HG03045 (cell line): ENCODE measurements around the gene SKOR1.

Experiments used
- ATAC-seq: cut with Tn5 transposase; IDR thresholded peaks from one replicate; pipeline ENCODE4 v1.9.1; 2021; ENCODE audit warnings: mild to moderate bottlenecking, moderate library complexity; ENCODE audit not compliant: unreplicated experiment

SKOR1 gene

DNA sequence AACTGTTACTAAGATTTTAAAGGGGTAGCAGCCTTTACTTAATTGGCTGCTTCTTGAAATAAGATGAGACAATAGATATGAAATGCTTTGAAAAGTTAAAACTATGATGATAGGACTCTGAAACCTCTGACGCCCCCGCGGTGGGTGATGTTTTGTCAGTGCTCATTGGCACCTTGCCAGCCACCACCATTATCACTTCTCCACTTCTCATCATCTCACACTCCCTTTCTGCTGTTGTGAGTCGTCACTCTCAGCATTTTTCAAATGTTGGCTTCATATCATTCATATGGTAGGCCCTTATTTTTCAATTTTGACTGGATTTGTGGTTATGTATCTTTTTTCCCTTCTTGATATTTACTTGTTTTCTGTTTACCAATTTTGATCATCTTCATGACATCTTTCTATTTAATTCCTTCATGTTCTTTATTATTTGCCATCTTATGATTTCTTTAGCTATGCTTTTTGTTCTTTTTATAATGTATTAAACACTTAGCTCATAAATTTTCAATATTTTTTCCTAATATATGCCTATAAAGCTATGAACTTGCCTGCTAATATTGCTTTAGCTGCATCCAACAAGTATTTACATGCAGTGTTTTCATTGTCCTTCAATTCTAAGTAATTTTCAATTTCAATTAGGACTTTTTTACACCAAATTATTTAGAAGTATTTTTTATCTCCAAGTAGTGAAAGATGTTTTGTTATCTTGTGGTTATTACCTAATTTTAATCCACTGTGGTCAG, 30.3 kb upstream of the SKOR1 start:
- no peak for ATAC-seq

DNA sequence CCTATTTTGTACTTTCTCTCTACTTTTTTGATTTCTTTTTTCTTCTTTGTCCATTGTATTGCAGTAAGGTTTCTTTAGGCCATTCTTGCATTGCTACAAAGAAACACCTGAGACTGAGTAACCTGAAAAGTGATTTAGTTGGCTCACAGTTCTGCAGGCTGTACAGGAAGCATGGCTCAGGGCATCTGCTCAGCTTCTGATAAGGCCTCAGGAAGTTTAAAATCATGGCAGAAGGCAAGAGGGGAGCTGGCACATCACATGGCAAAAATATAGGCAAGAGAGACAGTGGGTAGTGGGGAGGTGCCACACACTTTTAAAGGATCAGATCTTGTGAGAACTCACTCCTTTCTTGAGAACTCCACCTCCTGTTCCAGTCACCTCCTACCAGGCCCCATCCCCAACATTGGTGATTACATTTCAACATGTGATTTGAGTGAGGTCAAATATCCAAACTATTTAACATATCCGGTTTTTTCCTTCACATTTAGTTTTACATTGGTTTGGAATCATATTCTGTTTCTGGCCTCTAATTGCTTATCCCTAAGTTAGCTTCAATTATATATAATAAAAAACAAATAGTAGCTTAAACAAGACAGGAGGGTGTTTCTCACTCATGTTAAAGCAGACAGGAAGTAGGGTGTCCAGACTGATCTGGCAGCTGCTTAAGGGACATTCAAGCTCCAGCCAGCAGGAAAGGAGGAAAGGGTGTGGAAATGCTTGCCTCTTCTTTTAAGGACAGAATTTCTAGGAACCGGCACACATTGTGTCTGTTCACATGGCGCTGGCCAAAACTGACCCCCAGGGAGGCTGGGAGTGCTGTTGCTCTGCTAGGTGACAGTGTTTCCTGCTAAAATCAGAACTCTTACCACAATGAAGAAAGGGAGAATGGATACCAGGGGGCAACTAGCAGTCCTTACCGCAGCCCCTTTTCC, 28.8 kb upstream of the SKOR1 start:
- no peak for ATAC-seq

- ATAC-seq: no peak
Observed at GRCh38 chr15:67799801-67800205, 25.5 kb upstream of the SKOR1 start.

- ATAC-seq: no peak
Observed at GRCh38 chr15:67801142-67801541, 24.2 kb upstream of the SKOR1 start.

DNA sequence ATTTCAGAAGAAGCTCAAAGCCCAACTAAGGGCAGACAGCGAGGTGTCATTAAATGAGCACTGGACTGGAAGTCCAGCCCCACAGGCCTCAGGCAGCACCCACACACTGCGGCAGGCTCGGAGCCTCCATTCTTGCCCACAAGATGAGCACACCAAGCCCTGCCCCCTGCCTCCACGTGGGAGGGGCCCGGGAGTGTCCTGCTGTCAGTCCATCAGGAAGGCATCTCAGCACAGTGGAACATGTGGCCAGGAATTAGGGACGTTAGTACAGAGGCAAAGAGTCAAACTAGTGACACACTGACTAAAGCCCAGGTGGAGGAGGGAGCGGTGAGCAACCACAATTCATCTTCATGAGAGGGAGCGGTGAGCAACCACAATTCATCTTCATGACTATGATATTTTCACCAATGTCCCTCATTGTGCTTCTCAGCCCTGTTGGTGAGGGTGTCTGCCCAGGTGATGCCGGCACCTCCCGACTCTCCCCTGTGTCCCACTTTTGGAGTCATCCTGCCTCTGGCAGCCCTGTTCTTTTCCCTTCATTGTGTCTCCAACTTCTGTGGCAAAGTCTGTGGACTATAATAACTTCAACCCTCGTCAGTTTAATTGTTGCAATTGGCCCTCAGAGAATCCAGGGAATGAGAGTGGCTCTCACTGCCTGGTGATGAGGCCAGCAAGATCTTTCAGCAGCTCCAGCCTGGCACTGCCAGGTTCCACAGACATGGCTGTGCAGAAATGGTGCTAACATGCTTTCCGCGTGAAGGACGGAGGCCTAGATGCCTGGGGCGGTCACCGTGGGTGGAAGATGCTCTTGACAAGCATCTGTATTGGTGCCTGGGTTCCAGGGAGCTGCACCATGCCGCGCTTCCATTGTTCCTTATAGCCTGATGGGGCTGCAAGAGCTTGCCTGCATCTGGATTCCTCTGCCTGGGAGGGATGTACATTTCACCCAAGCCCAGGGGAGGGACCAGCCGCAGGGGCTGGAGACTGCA, 23.1 kb upstream of the SKOR1 start:
- ATAC-seq: no peak

GRCh38 chr15:67803299-67803698, 22.0 kb upstream of the SKOR1 start:
- ATAC-seq: no peak

- no peak for ATAC-seq
Observed at GRCh38 chr15:67803996-67804843, 21.1 kb upstream of the SKOR1 start.

DNA sequence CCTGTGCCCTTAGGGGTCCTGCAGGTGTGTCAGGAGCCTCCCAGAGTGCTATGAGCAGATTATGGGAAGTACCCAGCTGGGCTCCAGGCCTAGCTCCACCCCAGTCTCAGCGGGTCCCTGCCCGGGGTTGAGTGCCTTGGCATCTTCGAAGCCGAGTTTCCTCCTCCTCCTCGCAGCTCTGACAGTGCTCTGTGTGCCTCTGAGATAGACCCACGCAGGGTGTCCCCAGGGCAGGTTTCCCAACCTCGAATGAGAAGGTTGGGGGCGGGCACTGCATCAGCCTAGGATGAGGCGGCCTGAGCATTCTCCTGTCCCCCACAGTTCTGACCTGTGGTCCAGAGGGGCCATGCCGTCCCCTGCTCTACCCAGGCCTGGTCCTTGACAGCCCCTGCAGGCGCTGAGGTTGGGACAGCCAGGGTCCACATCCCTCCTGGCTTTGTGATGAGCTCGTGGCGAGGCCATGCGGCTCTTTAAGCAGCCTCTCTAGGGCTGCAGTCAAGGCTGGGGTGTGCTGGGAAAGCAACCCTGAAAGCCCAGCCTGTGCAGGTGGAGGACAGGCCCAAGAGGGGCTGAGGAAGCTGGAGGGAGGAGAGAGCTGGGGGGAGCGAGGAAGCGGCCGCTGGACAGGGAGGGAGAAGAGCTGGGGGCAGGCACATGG, 20.2 kb upstream of the SKOR1 start:
- ATAC-seq: no peak

DNA sequence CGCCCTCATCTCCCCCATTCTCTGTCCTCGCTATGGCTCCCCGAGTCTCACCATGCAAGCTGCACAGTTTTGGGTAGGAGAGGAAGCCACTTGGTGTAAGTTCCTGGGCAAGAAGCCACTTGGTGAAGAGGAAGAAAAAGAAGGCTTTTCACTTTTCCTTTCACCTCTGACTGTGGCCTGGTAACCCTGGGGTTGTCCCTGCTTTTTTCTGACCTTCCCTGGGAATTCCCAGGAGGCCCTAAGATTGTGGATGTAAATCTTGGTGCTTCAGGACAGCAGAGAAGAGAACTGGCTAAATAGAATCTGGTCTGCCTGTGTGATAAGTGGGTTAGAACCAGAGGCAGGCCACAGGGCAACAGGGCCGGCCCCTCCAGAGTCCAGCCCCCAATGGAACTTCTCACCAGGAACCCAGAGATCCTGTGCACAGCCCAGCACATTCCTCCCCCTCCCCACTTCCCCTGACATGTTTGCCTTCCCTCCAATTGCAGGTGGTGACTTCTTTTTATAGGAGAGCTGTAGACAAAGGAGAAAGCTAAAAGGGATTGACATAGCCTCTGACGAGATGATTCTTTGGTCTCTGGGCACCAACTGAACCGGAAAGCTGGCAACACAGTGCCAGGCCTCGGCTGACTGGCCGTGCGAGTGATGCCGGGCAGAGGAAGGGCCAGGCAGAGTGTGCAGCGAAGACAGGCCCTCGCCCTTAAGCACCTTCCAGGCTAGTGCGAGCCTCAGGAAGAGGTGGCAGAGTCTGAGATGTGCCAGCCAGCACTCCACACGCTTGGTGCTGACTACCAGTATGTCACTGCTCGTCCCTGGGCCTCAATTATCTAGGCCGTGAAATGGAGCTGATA, 19.4 kb upstream of the SKOR1 start:
- ATAC-seq: no peak

- no peak for ATAC-seq
Observed at GRCh38 chr15:67806536-67806935, 18.8 kb upstream of the SKOR1 start.

DNA sequence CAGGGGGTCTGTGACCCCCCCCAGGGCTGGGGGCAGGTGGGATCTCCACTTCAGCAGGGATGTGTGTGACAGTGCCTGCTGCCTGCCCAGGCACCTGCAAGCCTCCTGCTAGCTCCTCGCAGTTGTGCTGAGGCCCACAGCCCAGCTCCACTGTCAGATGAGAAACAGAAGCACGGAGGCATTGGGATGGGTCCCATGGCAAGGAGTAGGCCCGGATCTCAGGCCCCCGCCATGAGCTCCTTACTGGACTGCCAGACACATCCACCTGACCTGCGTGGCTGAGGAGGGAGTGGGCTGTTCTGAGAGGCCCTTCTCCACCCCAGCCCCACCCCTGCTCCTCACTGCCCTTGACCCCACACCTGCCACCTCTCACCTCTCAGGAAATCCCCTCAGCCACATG, 18.2 kb upstream of the SKOR1 start:
- ATAC-seq: no peak

- ATAC-seq: no peak
Observed at GRCh38 chr15:67807836-67808235, 17.5 kb upstream of the SKOR1 start.

- ATAC-seq: no peak
Observed at GRCh38 chr15:67808821-67809220, 16.5 kb upstream of the SKOR1 start.

DNA sequence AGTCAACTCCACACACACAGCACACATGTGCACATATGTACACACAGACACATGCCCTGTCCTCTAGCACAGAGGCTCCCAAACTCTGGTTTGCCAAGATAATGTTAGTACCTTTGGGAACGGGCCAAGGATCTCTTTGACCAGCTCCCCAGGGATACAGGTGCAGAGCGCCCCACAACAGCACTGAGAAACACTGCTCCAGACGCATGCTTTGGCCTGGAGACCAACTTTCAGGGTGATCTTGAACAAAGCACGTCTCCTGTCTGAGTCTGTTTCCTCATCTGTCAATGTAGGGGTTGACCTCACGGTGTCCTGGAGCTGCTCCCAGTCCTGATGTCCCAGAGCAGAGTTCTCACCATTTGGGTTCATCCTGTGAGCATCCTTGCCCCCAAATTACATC, 15.9 kb upstream of the SKOR1 start:
- no peak for ATAC-seq

DNA sequence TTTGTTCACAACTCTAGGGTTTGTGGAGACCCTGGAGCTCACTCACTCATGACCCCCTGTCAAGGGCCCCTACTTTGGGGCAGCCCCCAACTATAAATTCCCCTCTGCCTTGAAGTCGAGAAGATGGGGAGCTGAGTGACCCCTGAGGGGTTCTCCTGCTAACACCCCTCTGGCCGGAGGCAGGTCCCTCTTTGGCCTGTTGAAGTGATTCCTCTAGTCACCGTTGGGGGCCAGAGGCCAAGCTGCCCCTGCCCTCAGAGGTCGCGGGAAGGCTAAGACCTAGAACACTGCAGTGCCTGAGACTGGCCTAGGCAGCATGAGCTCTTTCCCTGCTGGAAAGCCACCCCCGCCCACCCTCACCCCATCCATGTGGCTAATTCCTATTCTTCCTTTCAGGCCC, 15.4 kb upstream of the SKOR1 start:
- no peak for ATAC-seq

GRCh38 chr15:67812241-67812644, 13.1 kb upstream of the SKOR1 start:
- no peak for ATAC-seq

GRCh38 chr15:67813104-67813634, 12.1 kb upstream of the SKOR1 start:
- no peak for ATAC-seq

- ATAC-seq: no peak
Observed at GRCh38 chr15:67815036-67815592, 10.2 kb upstream of the SKOR1 start.
